GM12878 (cell line): ENCODE results near the gene ZNF302. TPM values are rescaled to one million over a fixed set of nuclear protein-coding genes. Genes with fewer than 3 reads are reported as not detected.

Experiments
- ATF3 ChIP-seq: IDR thresholded peaks from 2 replicates; pipeline ENCODE4 v1.6.1; 2011; ENCODE audit warnings: low read depth, mild to moderate bottlenecking, low read length, moderate library complexity, borderline replicate concordance; ENCODE audit errors: extremely low read depth
- BCL3 ChIP-seq: IDR thresholded peaks from 2 replicates; pipeline ENCODE4 v1.6.1; 2011; ENCODE audit warnings: borderline replicate concordance, low read depth, mild to moderate bottlenecking, moderate library complexity, low read length; ENCODE audit not compliant: insufficient read depth, poor library complexity, severe bottlenecking
- EGR1 ChIP-seq, 2 experiments: IDR thresholded peaks; 1 replicate in 1 of 2; 2 replicates in 1 of 2; pipeline ENCODE4 v1.6.1; 2011 to 2012; ENCODE audit warnings: low read depth in 2 of 2, low read length in 2 of 2, borderline replicate concordance in 1 of 2, mild to moderate bottlenecking in 1 of 2, moderate library complexity in 1 of 2
- GABPA ChIP-seq: IDR thresholded peaks from 2 replicates; pipeline ENCODE4 v1.6.1; 2014; ENCODE audit warnings: antibody characterized with exemption, low read depth, mild to moderate bottlenecking, inconsistent platforms
- HCFC1 ChIP-seq: fragments of 150-350 bp; IDR thresholded peaks from 2 replicates; pipeline ENCODE4 v1.6.1; 2014; ENCODE audit warnings: low read length
- HDAC6 ChIP-seq: fragments of 200-600 bp; sonication (generic); IDR thresholded peaks from one replicate; pipeline ENCODE4 v1.8.0; 2017; ENCODE audit warnings: antibody characterized with exemption; ENCODE audit not compliant: unreplicated experiment
- LARP7 ChIP-seq: fragments of 450-650 bp; IDR thresholded peaks from 2 replicates; pipeline ENCODE4 v1.6.1; 2017; ENCODE audit warnings: mild to moderate bottlenecking
- NKRF ChIP-seq: fragments of 450-650 bp; conservative IDR thresholded peaks from 2 replicates; pipeline ENCODE4 v1.6.1; 2017; ENCODE audit warnings: mild to moderate bottlenecking, moderate library complexity
- PBX3 ChIP-seq: IDR thresholded peaks from 2 replicates; pipeline ENCODE4 v1.6.1; 2011; ENCODE audit warnings: mild to moderate bottlenecking, low read depth, low read length, moderate library complexity; ENCODE audit not compliant: insufficient replicate concordance
- RELA ChIP-seq: fragments of 450-650 bp; IDR thresholded peaks from 2 replicates; pipeline ENCODE4 v1.8.0; 2014; ENCODE audit warnings: borderline replicate concordance; ENCODE audit not compliant: partially characterized antibody
- SP1 ChIP-seq: IDR thresholded peaks from one replicate; pipeline ENCODE4 v1.6.1; 2011; ENCODE audit warnings: low read depth, low read length
- TBL1XR1 ChIP-seq: IDR thresholded peaks from 2 replicates; pipeline ENCODE4 v1.6.1; 2012; ENCODE audit warnings: low read depth, low read length, improper control_type of control experiment
- YBX1 ChIP-seq: fragments of 450-650 bp; IDR thresholded peaks from 2 replicates; pipeline ENCODE4 v1.6.1; 2016; ENCODE audit warnings: antibody characterized with exemption
- polyA plus RNA-seq, 11 experiments: library from polyadenylated mRNA; depleted of rRNA in 4 of 11; unstranded in 6 of 11; stranded (reverse) in 5 of 11; fragments of >200 nt; fragmentation: Nextera tagmentation in 4 of 11; fragmentation: Illumina TruSeq in 1 of 11; extraction: Ambion mirVana in 4 of 11; extraction: Trizol in 1 of 11; gene quantifications; 1 replicate in 1 of 11; 2 replicates in 10 of 11; pipeline versions ENCODE4 v1.2.1 to v1.2.3, GENCODE V29; 2011 to 2016; ENCODE audit warnings: inconsistent platforms in 2 of 11, missing spikeins in 2 of 11, low read depth in 1 of 11
- total RNA-seq, 4 experiments: library from RNA; depleted of rRNA in 3 of 4; stranded (reverse); fragments of >200 nt in 3 of 4; fragmentation: Illumina TruSeq in 1 of 4; extraction: Trizol in 1 of 4; gene quantifications; 2 replicates each; pipeline versions ENCODE4 v1.2.1 to v1.2.3, GENCODE V29; 2013 to 2021

Gene ZNF302
- total and polyA plus RNA-seq, 10 of the 15 experiments (the other 5 are each of a cell fraction or from before 2014, with no cell fraction given): 8.4 to 35.4 (median 19.7) TPM

- TF ChIP-seq GABPA: peak; percentile 99
- TF ChIP-seq BCL3: no peak
- no peak for TF ChIP-seq YBX1
- no peak for TF ChIP-seq SP1
- TF ChIP-seq ATF3: no peak
- peak; percentile 71; the same call in 1 of the 2 replicates for TF ChIP-seq HCFC1
- no peak for TF ChIP-seq PBX3
- no peak for TF ChIP-seq LARP7
- TF ChIP-seq RELA: no peak
- no peak for TF ChIP-seq NKRF
- no peak for TF ChIP-seq TBL1XR1
- TF ChIP-seq EGR1 (IDR thresholded peaks at IDR 0.05; ENCODE audit: borderline replicate concordance in 1 of 2, low read depth in 2 of 2, low read length in 2 of 2): no peak
- no peak for TF ChIP-seq HDAC6
Observed at GRCh38 chr19:34676697-34677385, 637 bp upstream of the ZNF302 start, which contains the start of gene SCGB2B2 (continued).
